Testis (tissue), 3 donors: ENCODE measurements around the gene PDS5B. TPM values are rescaled to one million over a fixed set of nuclear protein-coding genes. Genes with fewer than 3 reads are reported as not detected.

Experiments
- DNase-seq: peaks from one replicate; pipeline ENCODE4 v3.0.0-alpha.2; 2019
- H3K27ac ChIP-seq, 2 donors: fragments of 200-600 bp; sonication (generic); one replicate each; pipeline ENCODE4 v1.5.1; 2019
- H3K27me3 ChIP-seq: fragments of 200-600 bp; sonication (generic); one replicate; pipeline ENCODE4 v1.5.1; 2019
- H3K36me3 ChIP-seq: fragments of 200-600 bp; sonication (generic); one replicate; pipeline ENCODE4 v1.5.1; 2017; ENCODE audit warnings: low read depth; ENCODE audit errors: missing control alignments
- H3K4me1 ChIP-seq: fragments of 200-600 bp; sonication (generic); one replicate; pipeline ENCODE4 v1.5.1; 2019
- H3K4me3 ChIP-seq, 2 donors: fragments of 200-600 bp; sonication (generic); one replicate each; pipeline ENCODE4 v1.5.1; 2017 to 2019
- H3K9me3 ChIP-seq: fragments of 200-600 bp; sonication (generic); one replicate; pipeline ENCODE4 v1.5.1; 2017
- CTCF ChIP-seq, 3 experiments: fragments of 450-650 bp in 2 of 3; fragments of 200-600 bp in 1 of 3; sonication (generic) in 1 of 3; IDR thresholded peaks; one replicate each; pipeline ENCODE4 v1.5.1; 2016 to 2019; ENCODE audit warnings: antibody characterized with exemption in 3 of 3, mild to moderate bottlenecking in 2 of 3, moderate library complexity in 1 of 3
- POLR2A ChIP-seq: fragments of 450-650 bp; IDR thresholded peaks from one replicate; pipeline ENCODE4 v1.6.1; 2017; ENCODE audit warnings: antibody characterized with exemption, mild to moderate bottlenecking, moderate library complexity
- WGBS, 2 donors: methylation state at CpG; one replicate each; pipeline ENCODE4 v1.1.5; 2018; 5-methylcytosine and 5-hydroxymethylcytosine counted together
- intact Hi-C: fragments of 100-400 bp; cut with DNase I; formaldehyde crosslinking; loops from one replicate; pipeline ENCODE4 v1.15.1; 2023; ENCODE audit warnings: low total_unique reads
- polyA plus RNA-seq: library from polyadenylated mRNA; stranded (reverse); fragments of 350-450 nt; fragmentation: Illumina TruSeq; extraction: RNeasy Lipid Tissue Mini Kit (QIAGEN cat#74804); gene quantifications from one replicate; pipeline ENCODE4 v1.2.3, GENCODE V29; 2014; ENCODE audit warnings: low read depth, low replicate concordance; ENCODE audit not compliant: insufficient read depth
- total RNA-seq, 2 donors: library from RNA; depleted of rRNA; stranded (reverse); fragments of >200 nt; gene quantifications; one replicate each; pipeline ENCODE4 v1.2.3, GENCODE V29; 2016

PDS5B gene
- total and polyA plus RNA-seq, 3 donors from 2014 or later, result 19.0 to 52.4 (median 46.3) TPM

- Histone ChIP-seq H3K4me3 (no peak overlapping the region), H3K4me1 (peaks cover 5% of the 10 kb centered on the region), H3K9me3 (no peaks in the 10 kb centered on the region), H3K36me3 (no peaks in the 10 kb centered on the region), H3K27me3 (no peaks in the 10 kb centered on the region), H3K27ac (peak overlapping the region in 1 of 2 donors; percentile 21)
- no peak for DNase-seq
- TF ChIP-seq POLR2A, result no peak
- TF ChIP-seq CTCF (IDR thresholded peaks at IDR 0.05), result no peak
- WGBS, 2 donors, result 73 to 78% methylated on average over 4 of the region's 4 CpGs
- intact Hi-C loops, result no loop called here
Observed at GRCh38 chr13:32752311-32752710, 166.1 kb downstream of the PDS5B start.

GRCh38 chr13:32752997-32753606 is 166.8 kb downstream of the PDS5B start:
- peak; percentile 38 for DNase-seq
- intact Hi-C loops, result no loop called here
- 68 to 83% methylated on average over 3 of the region's 3 CpGs for WGBS, 2 donors
- peaks cover 5% of the 10 kb centered on the region for H3K4me1 ChIP-seq
- no peaks in the 10 kb centered on the region for H3K9me3 ChIP-seq
- TF ChIP-seq POLR2A, result no peak
- TF ChIP-seq CTCF (IDR thresholded peaks at IDR 0.05), result no peak
- H3K27me3 ChIP-seq, result no peaks in the 10 kb centered on the region
- peak overlapping the region in 1 of 2 donors; percentile 21 for H3K27ac ChIP-seq
- H3K36me3 ChIP-seq, result no peaks in the 10 kb centered on the region
- H3K4me3 ChIP-seq, result no peak overlapping the region

GRCh38 chr13:32754179-32754578 is 167.9 kb downstream of the PDS5B start:
- no peak for DNase-seq
- H3K4me1 ChIP-seq, result peaks cover 5% of the 10 kb centered on the region
- no peaks in the 10 kb centered on the region for H3K27me3 ChIP-seq
- intact Hi-C loops, result no loop called here
- no peaks in the 10 kb centered on the region for H3K9me3 ChIP-seq
- 88 to 98% methylated on average over 1 of the region's 1 CpG for WGBS, 2 donors
- TF ChIP-seq POLR2A, result no peak
- no peak for TF ChIP-seq CTCF (IDR thresholded peaks at IDR 0.05)
- no peak overlapping the region for H3K27ac ChIP-seq
- no peak overlapping the region for H3K4me3 ChIP-seq
- H3K36me3 ChIP-seq, result no peaks in the 10 kb centered on the region

- TF ChIP-seq POLR2A (no peak), CTCF (IDR thresholded peaks at IDR 0.05) (no peak)
- intact Hi-C loops, result no loop called here
- no peak overlapping the region for H3K4me3 ChIP-seq
- H3K4me1 ChIP-seq, result no peaks in the 10 kb centered on the region
- no peak overlapping the region for H3K27ac ChIP-seq
- no peaks in the 10 kb centered on the region for H3K36me3 ChIP-seq
- WGBS, 2 donors, result 94 to 95% methylated on average over 2 of the region's 2 CpGs
- DNase-seq, result no peak
- H3K9me3 ChIP-seq, result no peaks in the 10 kb centered on the region
- H3K27me3 ChIP-seq, result no peaks in the 10 kb centered on the region
Observed at GRCh38 chr13:32759152-32759551, 172.9 kb downstream of the PDS5B start.

GRCh38 chr13:32761472-32761871 is 175.2 kb downstream of the PDS5B start:
- TF ChIP-seq POLR2A (no peak), CTCF (IDR thresholded peaks at IDR 0.05) (no peak)
- WGBS, 2 donors, result 89 to 99% methylated on average over 2 of the region's 2 CpGs
- Histone ChIP-seq H3K4me3 (no peak overlapping the region), H3K36me3 (no peaks in the 10 kb centered on the region), H3K27ac (no peak overlapping the region), H3K27me3 (no peaks in the 10 kb centered on the region), H3K9me3 (no peaks in the 10 kb centered on the region), H3K4me1 (no peaks in the 10 kb centered on the region)
- DNase-seq, result no peak
- intact Hi-C loops, result no loop called here
